PFSK-1 (cell line): ENCODE data around the gene CHST11.

Source experiments
- POLR2AphosphoS5 ChIP-seq: IDR thresholded peaks from 2 replicates; pipeline ENCODE4 v1.6.1; 2012; ENCODE audit warnings: low read depth, mild to moderate bottlenecking, control low read depth, low read length, moderate library complexity
- TAF1 ChIP-seq: IDR thresholded peaks from 2 replicates; pipeline ENCODE4 v1.6.1; 2012; ENCODE audit warnings: low read length, control low read depth, borderline replicate concordance; ENCODE audit not compliant: insufficient read depth
- TF ChIP-seq, protein P1 (sequence below), 2 experiments: IDR thresholded peaks; 2 replicates each; pipeline versions ENCODE4 v1.6.1 to v1.8.0; 2011 to 2012; ENCODE audit warnings: low read depth in 2 of 2, low read length in 2 of 2, control low read depth in 1 of 2, inconsistent platforms in 1 of 2, mild to moderate bottlenecking in 1 of 2, moderate library complexity in 1 of 2; ENCODE audit not compliant: insufficient read depth in 1 of 2

DNA sequence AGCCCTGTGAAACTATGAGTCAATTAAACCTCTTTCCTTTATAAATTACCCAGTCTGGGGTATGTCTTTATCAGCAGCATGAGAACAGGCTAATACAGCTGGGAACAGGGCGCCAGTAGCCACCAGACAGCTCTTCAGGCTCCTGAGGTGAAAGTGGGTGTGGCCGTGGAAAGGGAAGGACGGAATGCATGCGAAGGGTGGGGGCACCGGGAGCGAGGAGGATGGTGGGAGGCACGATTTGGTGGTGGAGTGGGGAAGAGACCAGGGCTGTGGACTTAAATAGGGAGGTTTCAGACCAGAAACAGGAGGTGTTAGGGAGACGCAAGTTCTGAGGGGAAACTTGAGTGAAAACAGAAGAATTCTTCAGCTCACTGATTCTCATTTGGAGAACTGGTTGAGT is 44.1 kb upstream of the CHST11 start:
- TF ChIP-seq TAF1, result no peak
- TF ChIP-seq, protein P1, sequence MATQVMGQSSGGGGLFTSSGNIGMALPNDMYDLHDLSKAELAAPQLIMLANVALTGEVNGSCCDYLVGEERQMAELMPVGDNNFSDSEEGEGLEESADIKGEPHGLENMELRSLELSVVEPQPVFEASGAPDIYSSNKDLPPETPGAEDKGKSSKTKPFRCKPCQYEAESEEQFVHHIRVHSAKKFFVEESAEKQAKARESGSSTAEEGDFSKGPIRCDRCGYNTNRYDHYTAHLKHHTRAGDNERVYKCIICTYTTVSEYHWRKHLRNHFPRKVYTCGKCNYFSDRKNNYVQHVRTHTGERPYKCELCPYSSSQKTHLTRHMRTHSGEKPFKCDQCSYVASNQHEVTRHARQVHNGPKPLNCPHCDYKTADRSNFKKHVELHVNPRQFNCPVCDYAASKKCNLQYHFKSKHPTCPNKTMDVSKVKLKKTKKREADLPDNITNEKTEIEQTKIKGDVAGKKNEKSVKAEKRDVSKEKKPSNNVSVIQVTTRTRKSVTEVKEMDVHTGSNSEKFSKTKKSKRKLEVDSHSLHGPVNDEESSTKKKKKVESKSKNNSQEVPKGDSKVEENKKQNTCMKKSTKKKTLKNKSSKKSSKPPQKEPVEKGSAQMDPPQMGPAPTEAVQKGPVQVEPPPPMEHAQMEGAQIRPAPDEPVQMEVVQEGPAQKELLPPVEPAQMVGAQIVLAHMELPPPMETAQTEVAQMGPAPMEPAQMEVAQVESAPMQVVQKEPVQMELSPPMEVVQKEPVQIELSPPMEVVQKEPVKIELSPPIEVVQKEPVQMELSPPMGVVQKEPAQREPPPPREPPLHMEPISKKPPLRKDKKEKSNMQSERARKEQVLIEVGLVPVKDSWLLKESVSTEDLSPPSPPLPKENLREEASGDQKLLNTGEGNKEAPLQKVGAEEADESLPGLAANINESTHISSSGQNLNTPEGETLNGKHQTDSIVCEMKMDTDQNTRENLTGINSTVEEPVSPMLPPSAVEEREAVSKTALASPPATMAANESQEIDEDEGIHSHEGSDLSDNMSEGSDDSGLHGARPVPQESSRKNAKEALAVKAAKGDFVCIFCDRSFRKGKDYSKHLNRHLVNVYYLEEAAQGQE (IDR thresholded peaks at IDR 0.05; ENCODE audit: insufficient read depth in 1 of 2, low read depth in 2 of 2, low read length in 2 of 2), result no peak
- no peak for TF ChIP-seq POLR2AphosphoS5
